ENCODE data around the gene ETV6.

DNA sequence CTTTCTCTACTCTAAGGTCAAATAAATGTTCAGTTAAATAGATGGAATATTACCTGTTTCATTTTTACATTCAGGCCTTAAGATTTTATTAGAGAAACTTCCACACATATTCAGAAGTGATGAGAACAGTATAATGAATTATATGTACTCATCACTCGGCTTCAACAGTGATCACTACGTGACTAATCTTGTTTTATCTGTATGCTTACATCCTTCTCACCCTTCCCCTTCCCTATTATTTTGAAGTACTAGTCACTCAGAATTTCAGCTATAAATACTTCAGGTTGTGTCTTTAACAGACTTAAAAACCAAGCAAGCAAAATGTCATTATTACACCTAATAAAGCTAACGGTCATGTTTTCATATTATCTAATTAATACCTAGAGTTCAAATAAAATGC, 34.9 kb downstream of the ETV6 start:
- TF ChIP-seq CTCF (IDR thresholded peaks at IDR 0.05) (no peak), POLR2A (IDR thresholded peaks at IDR 0.05) (no peak)

Data from lower leg skin (tissue), 3 donors.